Measurements from ENCODE around the gene TMEM167A.

The TMEM167A gene

DNA sequence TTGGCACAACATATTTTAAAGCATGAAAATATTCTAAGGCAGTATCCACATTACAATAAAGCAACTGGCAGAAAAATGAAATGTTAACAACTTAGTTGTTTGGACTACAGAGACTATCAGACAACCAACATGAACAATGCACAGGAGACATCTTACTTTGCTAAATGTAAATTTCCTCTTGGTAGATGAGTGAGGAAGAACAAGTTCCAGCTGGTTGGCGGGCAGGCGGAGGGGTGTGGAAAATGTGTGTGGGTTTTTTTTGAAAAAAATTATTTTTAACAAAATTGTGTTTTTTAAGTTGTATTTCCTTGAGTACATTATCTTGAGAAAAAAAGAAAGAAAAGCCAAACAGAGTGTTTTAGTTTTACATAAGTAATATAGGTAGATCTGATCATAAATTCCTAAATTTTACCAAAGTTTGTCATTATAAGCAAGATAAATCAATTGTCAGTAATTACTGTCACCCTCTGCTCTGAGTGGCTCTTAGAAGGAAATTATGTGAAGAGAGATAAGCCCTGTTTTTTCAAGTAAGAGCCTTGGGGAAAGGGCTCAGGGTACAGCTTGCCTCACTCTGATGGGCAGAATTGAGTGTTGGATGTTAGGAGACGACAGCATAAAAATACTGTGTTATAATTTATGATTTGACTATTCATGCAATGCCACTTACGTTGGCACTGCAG is 42.5 kb downstream of the TMEM167A start:
- no peak for DNase-seq

DNA sequence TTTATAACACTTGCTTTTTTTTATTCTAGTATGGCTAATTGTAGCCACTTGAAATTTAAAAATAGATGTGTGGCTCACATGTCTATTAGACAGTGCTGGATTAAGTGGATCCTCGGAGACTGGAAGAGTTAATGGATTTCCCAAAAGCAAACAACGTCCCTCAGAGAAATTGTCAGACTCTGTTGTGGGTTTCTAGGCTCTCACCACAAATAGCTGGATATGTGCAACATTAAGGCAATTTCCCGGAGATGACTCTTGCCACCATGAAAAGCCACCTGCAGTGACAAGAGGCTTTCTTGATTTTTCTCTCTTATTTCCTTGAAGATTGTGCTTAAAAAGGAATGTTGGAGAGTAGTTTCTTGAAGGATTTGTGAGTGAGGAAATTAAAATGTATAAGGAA is 43.2 kb downstream of the TMEM167A start:
- DNase-seq: no peak

DNA sequence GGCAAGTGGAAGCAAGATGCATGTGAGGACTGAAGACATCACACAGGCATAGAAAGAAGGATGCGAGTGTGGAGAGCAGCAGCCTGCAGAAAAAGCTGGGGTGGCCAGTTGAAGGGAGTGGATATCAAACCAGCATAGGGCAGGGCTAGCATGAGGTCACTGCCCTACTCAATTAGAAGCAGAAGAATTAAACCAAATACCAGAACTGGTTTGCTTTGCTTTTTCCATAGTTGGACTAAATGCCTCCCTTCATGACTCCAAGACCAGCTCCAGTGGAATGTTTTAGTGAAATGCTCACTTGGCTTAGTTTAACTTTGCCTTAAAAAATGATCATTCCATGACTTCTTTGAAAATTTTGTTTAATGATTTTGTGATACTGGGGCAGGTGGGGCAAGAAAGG is 45.8 kb downstream of the TMEM167A start:
- DNase-seq: no peak

DNA sequence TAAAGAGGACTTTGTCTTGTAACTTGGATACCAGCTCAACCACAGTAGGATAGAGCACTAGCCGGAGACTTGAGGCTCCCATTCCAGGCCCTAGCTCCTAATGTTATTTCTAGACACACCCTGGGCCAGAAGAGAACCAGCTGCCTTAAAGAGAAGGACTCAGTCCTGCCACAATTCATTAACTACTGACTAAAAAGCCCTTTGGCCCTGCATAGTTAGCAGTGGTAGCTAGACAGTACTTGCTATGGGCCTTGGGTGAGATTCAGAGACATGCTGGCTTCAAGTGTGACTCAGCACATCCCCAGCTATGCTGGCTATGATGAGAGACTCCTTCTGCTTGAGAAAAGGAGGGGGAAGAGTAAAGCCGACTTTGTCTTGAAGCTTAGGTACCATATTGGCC is 47.3 kb downstream of the TMEM167A start:
- no peak for DNase-seq

DNA sequence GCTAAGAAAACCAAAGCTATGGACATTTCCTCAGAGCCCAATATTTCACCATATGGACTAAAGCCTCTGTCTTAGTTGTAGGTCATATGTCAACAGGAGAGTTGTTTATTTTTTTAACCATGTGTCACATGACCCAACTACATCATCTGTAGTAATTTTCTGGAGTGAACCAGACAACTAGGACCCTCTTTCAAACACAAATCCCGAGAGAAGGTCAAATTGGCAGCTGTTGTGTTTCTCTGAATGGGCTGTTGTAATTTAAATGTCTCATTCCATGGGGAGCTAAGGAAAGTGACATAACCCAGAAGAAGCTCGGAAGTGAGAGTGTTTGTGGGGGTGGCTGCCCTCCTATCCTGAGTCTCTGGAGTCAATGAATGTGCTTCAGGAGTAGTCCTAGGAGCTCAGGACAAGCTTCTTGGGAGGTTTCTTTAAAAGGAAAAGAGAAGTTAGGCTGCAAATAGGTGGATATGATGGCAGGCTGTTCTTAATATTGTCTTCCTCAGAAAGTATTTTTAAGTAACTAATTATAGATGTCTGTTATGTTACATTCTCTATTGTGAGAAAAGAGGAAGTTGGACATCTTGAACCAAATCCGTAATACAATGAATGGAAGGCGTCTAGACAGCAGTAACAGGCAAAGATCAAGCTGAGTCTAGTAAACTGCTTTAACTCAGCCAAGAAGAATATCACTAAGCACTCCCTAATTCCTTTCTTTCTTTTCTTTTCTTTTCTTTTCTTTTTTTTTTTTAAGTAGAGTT is 50.1 kb downstream of the TMEM167A start:
- no peak for DNase-seq

DNA sequence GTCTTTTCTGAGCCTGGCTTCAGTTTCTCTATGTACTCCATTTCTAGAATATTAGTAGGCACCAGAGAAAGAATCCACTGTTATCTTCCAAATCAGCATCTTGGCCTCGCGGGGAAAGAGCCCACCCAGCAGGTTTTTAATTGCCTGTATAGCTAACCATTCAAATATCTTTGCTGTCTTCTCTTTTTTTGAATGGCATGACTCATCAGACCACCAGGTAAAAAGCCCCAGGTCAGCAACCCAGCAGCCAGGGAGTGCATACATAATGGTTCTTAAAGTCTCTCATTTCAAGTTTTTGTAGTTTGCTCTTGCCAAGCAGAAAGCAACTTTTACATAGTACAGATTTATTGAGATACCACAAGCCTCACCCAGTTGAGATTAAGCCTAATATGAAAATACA is 50.7 kb downstream of the TMEM167A start:
- no peak for DNase-seq

DNA sequence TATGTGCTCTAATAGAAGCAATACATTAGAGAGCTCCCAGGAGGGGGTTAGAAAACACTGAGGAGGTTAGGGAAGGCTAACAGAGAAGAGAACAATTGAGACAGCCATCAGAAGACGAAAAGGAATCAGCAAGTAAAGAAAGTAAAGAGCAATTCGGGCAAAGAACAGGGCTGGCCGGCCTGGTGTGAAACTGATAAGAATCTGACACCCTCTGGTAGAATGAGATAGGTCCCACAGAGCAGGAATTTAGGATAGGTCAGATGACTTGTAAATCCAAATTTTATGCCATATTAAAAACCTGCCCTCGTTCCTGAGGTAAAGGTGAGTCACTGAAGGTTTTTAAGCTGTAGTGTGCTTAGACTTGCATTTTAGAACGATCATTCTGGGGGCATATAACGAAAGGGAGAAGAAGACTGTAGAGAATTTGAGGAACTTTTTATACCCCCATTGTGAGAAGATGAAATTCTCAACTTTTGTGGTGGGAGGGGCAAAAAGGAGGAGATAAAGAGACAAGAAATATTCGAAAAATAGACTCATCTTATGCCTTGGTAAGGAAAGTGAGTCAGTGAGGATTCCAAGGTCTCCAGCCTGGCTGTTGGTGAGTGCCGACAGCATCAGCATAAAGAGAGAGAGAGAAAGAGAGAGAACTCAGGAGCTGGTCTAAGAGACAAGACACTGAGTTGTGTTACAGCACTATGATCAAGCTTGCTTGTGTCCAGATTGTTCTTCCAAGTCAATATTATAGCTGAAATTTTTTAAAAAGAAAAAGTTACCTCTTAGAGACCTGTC is 51.3 kb downstream of the TMEM167A start:
- no peak for DNase-seq

DNA sequence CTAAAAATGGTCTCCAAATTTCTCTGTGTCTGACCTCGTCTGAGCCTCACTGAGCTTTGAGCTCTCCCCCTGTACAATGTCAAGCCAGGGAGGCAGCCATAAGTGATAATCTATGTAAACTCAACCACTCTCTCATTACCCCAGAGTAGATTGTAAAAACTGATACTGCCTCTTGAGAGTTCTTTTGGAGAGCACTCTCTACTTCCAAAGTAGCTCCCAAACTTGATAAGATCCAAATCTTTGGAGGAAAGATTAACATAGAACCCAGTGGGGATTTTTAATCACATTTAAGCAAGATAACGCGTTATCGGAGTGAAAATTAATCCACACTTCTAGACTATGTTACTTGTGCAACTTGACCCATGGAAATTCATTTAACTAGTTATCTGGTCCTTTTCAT is 54.9 kb downstream of the TMEM167A start:
- no peak for DNase-seq

DNA sequence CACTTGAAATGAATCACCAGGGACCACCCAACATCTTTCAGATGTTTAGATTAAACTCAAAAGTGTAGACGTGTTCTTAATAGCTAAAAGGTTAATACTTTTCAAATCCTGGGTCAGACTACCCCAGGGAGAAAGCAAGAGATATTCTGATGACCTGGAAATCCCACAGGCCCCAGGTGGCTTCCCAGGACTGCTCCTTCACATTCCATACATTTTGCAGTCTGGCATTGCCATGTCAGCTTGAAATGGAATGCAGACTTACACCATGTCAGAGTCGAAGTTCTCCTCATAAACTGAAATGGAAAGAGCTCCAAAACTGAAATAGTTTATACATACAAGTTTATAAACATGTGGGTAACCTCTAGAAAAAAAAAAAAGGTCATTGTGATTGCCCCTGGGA is 61.5 kb downstream of the TMEM167A start:
- DNase-seq: no peak

DNA sequence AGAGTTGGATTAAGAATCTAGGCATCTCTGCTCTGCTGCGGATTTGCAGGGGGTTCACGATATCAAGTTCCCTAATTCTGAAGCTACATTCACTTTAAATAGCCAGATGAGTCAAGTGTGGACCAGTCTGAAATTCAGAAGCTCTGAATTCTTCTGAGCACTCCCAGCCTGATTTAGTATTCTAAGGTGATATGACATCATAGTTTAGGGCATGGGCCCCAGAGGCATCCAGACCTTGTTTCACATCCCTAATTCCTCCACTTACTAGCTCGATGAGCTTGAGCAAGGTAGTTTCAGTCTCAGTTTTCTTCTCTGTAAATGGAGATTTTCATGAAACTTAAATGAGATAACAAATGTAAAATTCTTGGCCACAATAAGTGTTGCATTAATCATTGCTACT is 65.2 kb downstream of the TMEM167A start:
- DNase-seq: no peak

DNA sequence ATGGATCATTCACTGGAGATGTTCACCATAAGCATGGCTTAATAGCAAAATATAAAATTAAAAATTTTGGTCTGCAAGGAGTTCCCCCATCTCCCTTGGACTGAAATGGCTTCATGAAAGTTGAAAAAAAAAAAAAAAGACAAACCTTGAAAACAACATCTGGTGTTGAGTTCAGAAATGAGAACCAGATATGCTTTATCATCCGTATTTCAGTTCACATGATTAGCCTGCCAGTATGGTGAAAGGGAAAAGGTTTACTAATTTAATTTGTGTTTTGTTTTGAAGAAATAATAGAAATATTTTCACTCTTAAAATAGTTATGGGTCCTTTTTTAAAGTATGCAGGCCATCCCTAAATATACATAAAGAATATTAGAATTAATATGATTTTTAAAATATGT is 67.8 kb downstream of the TMEM167A start:
- no peak for DNase-seq

DNA sequence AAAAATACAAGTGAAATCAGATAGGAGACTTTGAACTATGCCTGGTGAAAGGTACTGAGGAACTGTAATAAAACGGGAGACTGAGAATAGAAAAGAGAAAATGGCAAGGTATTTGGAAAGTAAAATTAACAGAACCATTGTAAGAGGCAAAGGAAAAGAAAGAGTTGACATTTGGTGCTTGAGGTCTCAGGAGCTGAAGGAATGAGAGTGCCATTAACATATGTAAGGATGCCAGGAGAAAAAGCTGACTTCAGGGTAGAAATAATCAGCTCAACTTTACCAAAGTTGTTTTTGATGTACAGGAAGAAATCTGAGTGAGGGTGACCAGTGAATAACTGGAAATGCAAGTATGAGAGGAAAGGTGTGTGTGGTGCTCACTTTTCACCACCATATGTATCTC is 69.4 kb downstream of the TMEM167A start:
- no peak for DNase-seq

DNA sequence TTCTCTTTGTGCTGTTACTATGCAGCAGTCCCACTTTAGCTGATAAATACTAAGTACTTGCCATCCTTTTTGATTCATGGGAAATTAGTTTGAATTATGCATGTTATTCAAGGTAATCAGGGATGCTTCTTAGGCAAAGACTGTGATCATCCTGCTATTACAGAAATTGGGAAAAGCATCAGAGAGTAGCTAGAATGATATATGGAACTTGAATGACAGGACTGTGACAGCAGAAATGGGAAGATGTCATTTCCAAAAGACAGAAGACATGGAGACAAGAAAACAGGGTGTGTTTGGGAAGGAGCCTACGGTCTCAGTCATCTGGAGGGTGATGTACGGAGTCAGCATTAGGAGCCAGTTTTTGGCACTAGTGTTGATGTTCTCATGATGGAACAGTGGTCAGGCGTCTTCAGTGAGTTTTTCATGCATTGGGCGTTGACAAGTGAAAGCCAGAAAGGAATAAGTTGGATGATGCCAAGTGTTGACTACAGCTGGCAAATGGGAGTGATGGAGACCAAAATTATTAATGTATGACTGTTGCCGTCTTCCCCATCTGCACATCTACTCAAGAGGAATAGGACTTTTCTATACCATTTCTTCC is 70.4 kb downstream of the TMEM167A start:
- DNase-seq: no peak

DNA sequence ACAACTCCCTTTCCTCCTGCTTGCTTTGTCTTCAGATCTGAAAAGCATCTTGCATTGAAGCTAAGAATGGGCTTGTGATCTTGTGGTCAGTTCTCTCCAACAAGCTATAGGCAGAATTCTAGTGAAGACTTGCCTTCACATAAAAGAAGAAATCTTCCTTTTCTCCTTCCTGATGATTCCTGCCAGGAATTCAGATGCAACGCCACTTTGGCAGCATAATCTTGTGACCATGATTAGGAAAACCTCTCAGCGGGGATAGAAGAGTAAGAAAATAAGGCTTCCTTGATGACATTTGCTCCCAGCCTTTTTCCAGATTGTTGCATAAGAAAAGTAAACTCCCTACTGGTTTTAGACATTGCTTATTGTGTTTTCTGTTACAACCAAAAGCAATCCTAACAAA is 73.4 kb downstream of the TMEM167A start:
- no peak for DNase-seq
